T-cell (primary cell): Measurements from ENCODE around the gene MTHFD2L. TPM values are rescaled to one million over a fixed set of nuclear protein-coding genes. Genes with fewer than 3 reads are reported as not detected.

Experiments used
- ATAC-seq, 4 experiments: fragments of 200-7000 bp in 3 of 4; fragments of 150-1000 bp in 1 of 4; cut with Tn5 transposase; replicated peaks in 1 of 4; 1 replicate in 3 of 4; 2 replicates in 1 of 4; pipeline ENCODE4 v1.10.0; 2021; ENCODE audit warnings: moderate library complexity in 3 of 4, mild to moderate bottlenecking in 2 of 4, moderate number of reproducible peaks in 1 of 4
- CTCF ChIA-PET, 2 donors: fragments of 300-600 bp; sonication (Branson Sonifier 250); formaldehyde crosslinking; loops; one replicate each; lab custom pipeline; 2022; ENCODE audit warnings: antibody characterized with exemption in 2 of 2; lab: Charles Lee
- POLR2A ChIA-PET, 2 donors: fragments of 300-600 bp; sonication (Branson Sonifier 250); formaldehyde crosslinking; loops; one replicate each; lab custom pipeline; 2022; ENCODE audit warnings: antibody characterized with exemption in 2 of 2; lab: Charles Lee
- DNase-seq, 35 experiments: peaks; one replicate each; pipeline versions ENCODE4 v3.0.0 to v3.0.0-alpha.2; 2013 to 2023
- H3K27ac ChIP-seq: one replicate; pipeline ENCODE4 v1.5.1; 2013; ENCODE audit warnings: low read length
- H3K27me3 ChIP-seq, 2 experiments: replicated peaks in 1 of 2; 1 replicate in 1 of 2; 2 replicates in 1 of 2; pipeline versions ENCODE4 v1.6.1 to v1.7.0; 2013; ENCODE audit warnings: low read length in 1 of 2, mixed read lengths in 1 of 2; ENCODE audit not compliant: control insufficient read depth in 2 of 2, insufficient read depth in 2 of 2; ENCODE audit errors: extremely low read depth in 1 of 2
- H3K36me3 ChIP-seq, 2 donors: 1 replicate in 1 of 2; 2 replicates in 1 of 2; pipeline versions ENCODE4 v1.6.1 to v1.7.0; 2013; ENCODE audit warnings: low read length in 1 of 2; ENCODE audit not compliant: control insufficient read depth in 2 of 2, insufficient read depth in 1 of 2; ENCODE audit errors: extremely low read depth in 1 of 2
- H3K4me1 ChIP-seq, 2 experiments: 1 replicate in 1 of 2; 2 replicates in 1 of 2; pipeline versions ENCODE4 v1.6.1 to v1.7.0; 2013; ENCODE audit warnings: low read length in 2 of 2, mixed read lengths in 1 of 2; ENCODE audit not compliant: insufficient read depth in 2 of 2, control insufficient read depth in 1 of 2; ENCODE audit errors: extremely low read depth in 1 of 2
- H3K4me3 ChIP-seq, 2 donors: 1 replicate in 1 of 2; 2 replicates in 1 of 2; pipeline versions ENCODE4 v1.5.1 to v1.7.0; 2013; ENCODE audit warnings: mild to moderate bottlenecking in 2 of 2, low read length in 1 of 2, moderate library complexity in 1 of 2; ENCODE audit not compliant: control insufficient read depth in 1 of 2; ENCODE audit errors: extremely low read depth in 1 of 2
- H3K9me3 ChIP-seq: 2 replicates; pipeline ENCODE4 v1.7.0; 2013
- H3K27ac Mint-ChIP-seq, 2 donors: one replicate each; pipeline ENCODE4 v1.8.0; 2020 to 2021; ENCODE audit warnings: mild to moderate bottlenecking in 2 of 2, mixed read lengths in 2 of 2
- H3K27me3 Mint-ChIP-seq, 2 donors: one replicate each; pipeline ENCODE4 v1.8.0; 2021 to 2022; ENCODE audit warnings: mixed read lengths in 2 of 2
- H3K36me3 Mint-ChIP-seq: one replicate; pipeline ENCODE4 v1.8.0; 2021; ENCODE audit warnings: mixed read lengths
- H3K4me1 Mint-ChIP-seq, 3 donors: one replicate each; pipeline ENCODE4 v1.8.0; 2020 to 2022; ENCODE audit warnings: mixed read lengths in 3 of 3, mild to moderate bottlenecking in 1 of 3
- H3K4me3 Mint-ChIP-seq, 3 donors: one replicate each; pipeline ENCODE4 v1.8.0; 2020 to 2022; ENCODE audit warnings: mild to moderate bottlenecking in 3 of 3, mixed read lengths in 3 of 3, moderate library complexity in 3 of 3
- H3K9me3 Mint-ChIP-seq, 3 donors: one replicate each; pipeline ENCODE4 v1.8.0; 2020 to 2022; ENCODE audit warnings: mixed read lengths in 3 of 3
- WGBS: methylation state at CpG from one replicate; pipeline ENCODE4 v1.1.5; 2013; ENCODE audit warnings: missing lambda C conversion rate; ENCODE audit not compliant: insufficient coverage; 5-methylcytosine and 5-hydroxymethylcytosine counted together
- total RNA-seq, 35 experiments: library from RNA in 6 of 35; stranded (reverse) in 6 of 35; fragments of 120-200 nt in 1 of 35; gene quantifications; one replicate each; pipeline versions ENCODE4 v1.2.1 to v1.2.4 and lab custom pipeline; 2013 to 2026

MTHFD2L gene
- total RNA-seq, 5 donors from 2014 or later (not counting 1 experiment from before 2014, with no cell fraction given): 7.2 to 9.8 (median 7.9) TPM

- no peaks in the 10 kb centered on the region for H3K36me3 ChIP-seq
- ChIA-PET POLR2A (no interaction called here), CTCF (no interaction called here)
- no peak for ATAC-seq
- no peak for DNase-seq
- H3K4me3 ChIP-seq: no peak overlapping the region
- no peaks in the 10 kb centered on the region for H3K9me3 Mint-ChIP-seq
- H3K27me3 ChIP-seq: no peaks in the 10 kb centered on the region
- H3K27me3 Mint-ChIP-seq: no peaks in the 10 kb centered on the region
- H3K4me1 Mint-ChIP-seq: peaks cover 4 to 6% (median 5%) of the 10 kb centered on the region in 3 donors
- H3K27ac Mint-ChIP-seq: no peak overlapping the region
- no peaks in the 10 kb centered on the region for H3K4me1 ChIP-seq
- H3K9me3 ChIP-seq: no peaks in the 10 kb centered on the region
- no CpG with 5 or more reads among the region's 2 CpGs for WGBS
- no peak overlapping the region for H3K27ac ChIP-seq
- H3K36me3 Mint-ChIP-seq: peaks cover 4% of the 10 kb centered on the region
- H3K4me3 Mint-ChIP-seq: no peak overlapping the region
These were observed 65.2 kb downstream of the MTHFD2L start for GRCh38 chr4:74223098-74223497.

- no peaks in the 10 kb centered on the region for H3K36me3 ChIP-seq
- Mint-ChIP-seq H3K4me1 (peaks cover 5 to 6% (median 5%) of the 10 kb centered on the region in 3 donors), H3K27me3 (no peaks in the 10 kb centered on the region), H3K36me3 (peaks cover 4% of the 10 kb centered on the region), H3K4me3 (no peak overlapping the region), H3K27ac (no peak overlapping the region), H3K9me3 (no peaks in the 10 kb centered on the region)
- H3K27me3 ChIP-seq: no peaks in the 10 kb centered on the region
- ATAC-seq: no peak
- DNase-seq: no peak
- POLR2A ChIA-PET: no interaction called here
- CTCF ChIA-PET: interaction anchor here in 1 of 2 donors (0.6 kb wide), 1 partner anchor 35 kb away, joined by 3 read pairs; no protein-coding TSS in a partner anchor
- H3K4me1 ChIP-seq: no peaks in the 10 kb centered on the region
- no peak overlapping the region for H3K4me3 ChIP-seq
- no peak overlapping the region for H3K27ac ChIP-seq
- H3K9me3 ChIP-seq: no peaks in the 10 kb centered on the region
- no CpG with 5 or more reads among the region's 1 CpG for WGBS
These were observed 65.9 kb downstream of the MTHFD2L start for GRCh38 chr4:74223801-74224200.

GRCh38 chr4:74228691-74229640 lies 71.0 kb downstream of the MTHFD2L start:
- H3K9me3 Mint-ChIP-seq: no peaks in the 10 kb centered on the region

GRCh38 chr4:74230902-74231499 lies 73.1 kb downstream of the MTHFD2L start:
- DNase-seq: peak in 2 of 35 experiments; percentile 1 to 11
- ATAC-seq: no peak
- ChIA-PET POLR2A (interaction anchor here (0.7 kb wide), 2 partner anchors 93 to 1044 kb away, joined by 3 read pairs; no protein-coding TSS in a partner anchor), CTCF (interaction anchor here (0.5 to 3.6 kb wide), 7 partner anchors 67 to 999 kb away, joined by 3 to 17 read pairs (median 3); no protein-coding TSS in a partner anchor)
- no peaks in the 10 kb centered on the region for H3K36me3 ChIP-seq
- Mint-ChIP-seq H3K36me3 (peaks cover 3% of the 10 kb centered on the region), H3K27me3 (no peaks in the 10 kb centered on the region), H3K9me3 (no peaks in the 10 kb centered on the region), H3K4me3 (no peak overlapping the region), H3K4me1 (peaks cover 0 to 7% (median 5%) of the 10 kb centered on the region in 3 donors), H3K27ac (no peak overlapping the region)
- H3K4me3 ChIP-seq: no peak overlapping the region
- no peaks in the 10 kb centered on the region for H3K27me3 ChIP-seq
- WGBS: 68% methylated on average over 4 of the region's 7 CpGs
- H3K27ac ChIP-seq: no peak overlapping the region
- H3K9me3 ChIP-seq: no peaks in the 10 kb centered on the region
- no peaks in the 10 kb centered on the region for H3K4me1 ChIP-seq

More at GRCh38 chr4:74228691-74229640, 71.0 kb downstream of the MTHFD2L start:
- no peak overlapping the region for H3K27ac Mint-ChIP-seq
- Histone ChIP-seq H3K27ac (no peak overlapping the region), H3K27me3 (no peaks in the 10 kb centered on the region), H3K9me3 (no peaks in the 10 kb centered on the region), H3K4me1 (no peaks in the 10 kb centered on the region), H3K36me3 (no peaks in the 10 kb centered on the region), H3K4me3 (no peak overlapping the region)
- H3K36me3 Mint-ChIP-seq: peaks cover 4% of the 10 kb centered on the region
- H3K27me3 Mint-ChIP-seq: no peaks in the 10 kb centered on the region
- CTCF ChIA-PET: interaction anchor here (0.6 to 3.6 kb wide), 23 partner anchors 15 to 443 kb away, joined by 3 to 17 read pairs (median 4); partner anchors contain the start of genes AREG (in 1 of the 2) and EPGN (in 1 of the 2)
- ATAC-seq (peak; percentile 52 to 78 (median 66)), DNase-seq (peak; percentile 19 to 83 (median 62))
- no CpG with 5 or more reads among the region's 4 CpGs for WGBS
- POLR2A ChIA-PET: interaction anchor here in 1 of 2 donors (0.6 kb wide), 1 partner anchor 91 kb away, joined by 3 read pairs; no protein-coding TSS in a partner anchor
- peaks cover 0 to 1% (median 0%) of the 10 kb centered on the region in 3 donors for H3K4me1 Mint-ChIP-seq
- H3K4me3 Mint-ChIP-seq: no peak overlapping the region

- ChIA-PET CTCF (interaction anchor here in 1 of 2 donors (0.6 to 0.9 kb wide), 2 partner anchors 10 to 73 kb away, joined by 4 to 5 read pairs; no protein-coding TSS in a partner anchor), POLR2A (no interaction called here)
- no peak for DNase-seq
- H3K27ac ChIP-seq: no peak overlapping the region
- no peaks in the 10 kb centered on the region for H3K9me3 ChIP-seq
- Mint-ChIP-seq H3K9me3 (no peaks in the 10 kb centered on the region), H3K36me3 (peaks cover 13% of the 10 kb centered on the region), H3K27ac (no peak overlapping the region), H3K4me1 (peaks cover 0 to 7% (median 3%) of the 10 kb centered on the region in 3 donors), H3K27me3 (no peaks in the 10 kb centered on the region), H3K4me3 (no peak overlapping the region)
- H3K36me3 ChIP-seq: no peaks in the 10 kb centered on the region
- no peaks in the 10 kb centered on the region for H3K4me1 ChIP-seq
- no peak overlapping the region for H3K4me3 ChIP-seq
- no peak for ATAC-seq
- no peaks in the 10 kb centered on the region for H3K27me3 ChIP-seq
These were observed 77.2 kb downstream of the MTHFD2L start for GRCh38 chr4:74235135-74235534.

GRCh38 chr4:74237425-74237966 lies 79.6 kb downstream of the MTHFD2L start:
- Histone ChIP-seq H3K4me3 (no peak overlapping the region), H3K27me3 (no peaks in the 10 kb centered on the region), H3K36me3 (no peaks in the 10 kb centered on the region), H3K9me3 (no peaks in the 10 kb centered on the region), H3K4me1 (no peaks in the 10 kb centered on the region), H3K27ac (no peak overlapping the region)
- Mint-ChIP-seq H3K27ac (no peak overlapping the region), H3K36me3 (peaks cover 13% of the 10 kb centered on the region), H3K4me1 (peaks cover 0 to 7% (median 3%) of the 10 kb centered on the region in 3 donors), H3K27me3 (no peaks in the 10 kb centered on the region), H3K9me3 (no peaks in the 10 kb centered on the region), H3K4me3 (no peak overlapping the region)
- ChIA-PET CTCF (no interaction called here), POLR2A (interaction anchor here in 1 of 2 donors (0.6 kb wide), 1 partner anchor 19 kb away, joined by 3 read pairs; no protein-coding TSS in a partner anchor)
- ATAC-seq: no peak
- DNase-seq: no peak
- WGBS: 100% methylated on average over 1 of the region's 3 CpGs
